ENCODE results near the gene ANO9. TPM values are rescaled to one million over a fixed set of nuclear protein-coding genes. Genes with fewer than 3 reads are reported as not detected.

ANO9 gene
- total RNA-seq, 3 donors from 2014 or later = 16.5 to 21.7 (median 20.4) TPM

DNA sequence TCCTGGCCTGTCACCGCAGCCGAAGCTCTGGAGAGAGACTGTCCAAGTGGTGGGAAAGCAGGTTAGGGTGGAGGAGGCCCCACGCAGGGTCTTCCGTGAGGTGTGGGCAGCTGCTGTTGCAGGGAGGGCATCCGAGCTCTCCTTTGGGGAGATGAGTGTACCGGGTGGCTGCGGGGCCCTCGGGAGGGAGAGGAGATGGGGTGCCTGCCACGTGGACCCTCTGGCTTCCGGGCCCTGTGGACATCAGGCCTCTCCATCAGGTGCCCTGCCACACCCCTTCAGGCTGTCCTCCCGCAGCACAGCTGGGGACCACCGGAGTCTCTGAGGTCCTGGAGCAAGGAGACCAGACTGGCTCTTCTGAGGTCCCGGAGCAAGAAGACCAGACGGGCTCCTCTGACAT is 9.9 kb upstream of the ANO9 start:
- H3K36me3 Mint-ChIP-seq (ENCODE audit: insufficient read depth) = peaks cover 3% of the 10 kb centered on the region
- H3K4me1 Mint-ChIP-seq (ENCODE audit: low read depth) = peaks cover 25% of the 10 kb centered on the region
- no peak for ATAC-seq
- H3K4me3 Mint-ChIP-seq = peak overlapping the region; percentile 99
- no peaks in the 10 kb centered on the region for H3K27me3 Mint-ChIP-seq (ENCODE audit: low read depth)
- no peaks in the 10 kb centered on the region for H3K9me3 Mint-ChIP-seq
- no peak for DNase-seq

GRCh38 chr11:450809-451451 is 9.1 kb upstream of the ANO9 start:
- ATAC-seq (peak; percentile 39 to 41), DNase-seq (peak; percentile 79)
- Mint-ChIP-seq H3K4me3 (peak overlapping the region; percentile 99), H3K27me3 (ENCODE audit: low read depth) (no peaks in the 10 kb centered on the region), H3K9me3 (no peaks in the 10 kb centered on the region), H3K4me1 (ENCODE audit: low read depth) (peaks cover 17% of the 10 kb centered on the region), H3K36me3 (ENCODE audit: insufficient read depth) (peaks cover 3% of the 10 kb centered on the region)

DNA sequence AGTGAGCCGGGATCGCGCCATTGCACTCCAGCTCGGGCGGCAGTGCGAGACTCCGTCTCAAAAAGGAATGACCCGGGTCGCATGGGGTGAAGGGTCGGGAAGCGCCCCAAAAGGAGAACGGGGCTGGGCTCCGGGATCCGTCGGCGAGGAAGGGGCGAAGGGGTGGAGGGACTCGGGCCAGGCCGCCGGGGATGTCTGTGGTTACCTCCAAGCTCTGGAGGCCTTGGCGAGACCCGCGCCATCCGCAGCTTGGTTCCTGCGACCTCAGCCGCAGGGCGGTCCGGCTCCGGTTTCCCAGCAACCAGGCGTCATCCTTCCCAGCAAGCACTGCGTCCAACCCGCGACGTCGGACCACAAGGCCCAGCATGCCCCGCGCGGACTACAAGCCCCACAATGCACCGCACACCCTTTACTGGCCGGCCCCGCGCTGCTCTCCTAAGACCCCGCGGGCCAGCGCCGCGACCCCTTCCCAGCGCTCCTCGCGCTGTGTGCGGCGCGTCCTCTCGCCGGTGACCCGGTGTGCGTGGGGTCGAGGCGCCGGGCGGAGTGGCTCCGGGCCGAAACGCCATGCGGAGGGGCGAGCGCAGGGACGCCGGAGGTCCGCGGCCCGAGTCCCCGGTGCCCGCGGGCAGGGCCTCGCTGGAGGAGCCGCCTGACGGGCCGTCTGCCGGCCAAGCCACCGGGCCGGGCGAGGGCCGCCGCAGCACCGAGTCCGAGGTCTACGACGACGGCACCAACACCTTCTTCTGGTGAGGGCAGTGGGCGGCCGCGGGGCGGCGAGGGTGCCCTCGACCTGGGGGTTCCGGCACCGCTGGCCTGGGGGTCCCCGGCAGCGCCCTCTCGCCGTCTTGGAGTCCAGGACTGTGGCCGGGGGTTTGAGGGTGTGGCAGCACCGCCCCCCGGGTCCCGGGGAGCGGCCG is 8.3 kb upstream of the ANO9 start, which contains the start of gene PTDSS2:
PTDSS2 (plus strand) TSS at position 391 of the 920 bp plus-strand sequence; CDS start at position 568, 177 bp downstream.
- Mint-ChIP-seq H3K4me1 (ENCODE audit: low read depth) (peaks cover 17% of the 10 kb centered on the region), H3K4me3 (peak within 1 kb of the TSS; percentile 99), H3K27me3 (ENCODE audit: low read depth) (no peaks in the 10 kb centered on the region), H3K36me3 (ENCODE audit: insufficient read depth) (peaks cover 3% of the 10 kb centered on the region), H3K9me3 (no peaks in the 10 kb centered on the region)
- peak; percentile 85 for ATAC-seq
- peak; percentile 92 for DNase-seq

- DNase-seq (peak; percentile 95), ATAC-seq (peak; percentile 65 to 67)
- H3K4me3 Mint-ChIP-seq = peak overlapping the region; percentile 89
- no peaks in the 10 kb centered on the region for H3K36me3 Mint-ChIP-seq (ENCODE audit: insufficient read depth)
- peaks cover 17% of the 10 kb centered on the region for H3K4me1 Mint-ChIP-seq (ENCODE audit: low read depth)
- H3K9me3 Mint-ChIP-seq = no peaks in the 10 kb centered on the region
- peaks cover 2% of the 10 kb centered on the region for H3K27me3 Mint-ChIP-seq (ENCODE audit: low read depth)
These were observed 6.3 kb upstream of the ANO9 start for GRCh38 chr11:447923-448731.

GRCh38 chr11:446891-447290 is 5.1 kb upstream of the ANO9 start:
- ATAC-seq = no peak
- no peak overlapping the region for H3K4me3 Mint-ChIP-seq
- no peaks in the 10 kb centered on the region for H3K36me3 Mint-ChIP-seq (ENCODE audit: insufficient read depth)
- H3K4me1 Mint-ChIP-seq (ENCODE audit: low read depth) = peaks cover 17% of the 10 kb centered on the region
- H3K27me3 Mint-ChIP-seq (ENCODE audit: low read depth) = peaks cover 2% of the 10 kb centered on the region
- H3K9me3 Mint-ChIP-seq = no peaks in the 10 kb centered on the region
- no peak for DNase-seq

DNA sequence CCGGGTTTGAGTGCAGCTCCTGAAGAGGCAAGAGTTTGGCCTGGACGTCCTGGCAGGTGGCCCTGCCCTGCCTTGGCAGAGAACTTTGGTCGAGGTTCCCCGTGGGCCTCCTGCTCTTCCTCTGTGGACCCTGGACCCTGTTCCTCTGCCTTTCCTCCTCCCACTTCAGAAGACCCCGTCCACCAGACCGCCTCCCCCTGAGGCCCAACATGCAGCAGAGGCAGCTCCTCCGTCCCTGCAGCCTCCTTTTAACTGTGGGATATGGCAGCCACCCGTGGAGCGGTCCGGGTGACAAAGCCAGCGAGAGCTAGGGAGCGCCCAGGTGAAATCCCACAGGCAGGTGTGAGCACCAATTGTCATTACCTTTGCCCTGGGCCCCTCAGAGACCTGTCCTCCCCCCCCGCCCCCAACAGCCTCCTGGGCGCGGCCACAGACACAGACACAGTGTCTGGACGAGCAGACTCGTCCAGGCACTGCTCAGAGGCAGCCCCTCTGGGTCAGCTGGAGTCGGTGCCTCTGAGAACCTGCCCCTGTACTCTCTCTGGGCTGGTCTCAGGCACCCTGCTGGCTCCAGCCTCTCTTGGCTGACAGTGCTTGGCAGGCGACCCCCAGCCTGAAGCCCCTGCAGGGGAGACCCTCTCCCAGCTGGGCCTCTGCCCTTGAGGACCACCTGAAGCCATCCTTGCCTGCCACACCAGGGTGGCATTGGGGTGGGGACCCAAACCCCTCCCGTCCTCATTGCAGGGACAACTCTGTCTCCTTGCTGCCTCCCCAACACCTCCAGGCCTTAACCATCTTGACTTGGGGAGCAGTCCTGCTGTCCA is 4.2 kb upstream of the ANO9 start:
- Mint-ChIP-seq H3K9me3 (no peaks in the 10 kb centered on the region), H3K4me3 (peak overlapping the region; percentile 26)
- DNase-seq = no peak

GRCh38 chr11:444396-445144 is 2.8 kb upstream of the ANO9 start:
- ATAC-seq = no peak
- no peak overlapping the region for H3K4me3 Mint-ChIP-seq
- H3K4me1 Mint-ChIP-seq (ENCODE audit: low read depth) = peaks cover 20% of the 10 kb centered on the region
- H3K27me3 Mint-ChIP-seq (ENCODE audit: low read depth) = peaks cover 2% of the 10 kb centered on the region
- H3K36me3 Mint-ChIP-seq (ENCODE audit: insufficient read depth) = no peaks in the 10 kb centered on the region
- no peaks in the 10 kb centered on the region for H3K9me3 Mint-ChIP-seq
- DNase-seq = no peak

More for the DNA sequence above, 4.2 kb upstream of the ANO9 start:
- H3K27me3 Mint-ChIP-seq (ENCODE audit: low read depth) = peaks cover 2% of the 10 kb centered on the region
- H3K4me1 Mint-ChIP-seq (ENCODE audit: low read depth) = peaks cover 12% of the 10 kb centered on the region
- H3K36me3 Mint-ChIP-seq (ENCODE audit: insufficient read depth) = no peaks in the 10 kb centered on the region
- ATAC-seq = no peak

DNA sequence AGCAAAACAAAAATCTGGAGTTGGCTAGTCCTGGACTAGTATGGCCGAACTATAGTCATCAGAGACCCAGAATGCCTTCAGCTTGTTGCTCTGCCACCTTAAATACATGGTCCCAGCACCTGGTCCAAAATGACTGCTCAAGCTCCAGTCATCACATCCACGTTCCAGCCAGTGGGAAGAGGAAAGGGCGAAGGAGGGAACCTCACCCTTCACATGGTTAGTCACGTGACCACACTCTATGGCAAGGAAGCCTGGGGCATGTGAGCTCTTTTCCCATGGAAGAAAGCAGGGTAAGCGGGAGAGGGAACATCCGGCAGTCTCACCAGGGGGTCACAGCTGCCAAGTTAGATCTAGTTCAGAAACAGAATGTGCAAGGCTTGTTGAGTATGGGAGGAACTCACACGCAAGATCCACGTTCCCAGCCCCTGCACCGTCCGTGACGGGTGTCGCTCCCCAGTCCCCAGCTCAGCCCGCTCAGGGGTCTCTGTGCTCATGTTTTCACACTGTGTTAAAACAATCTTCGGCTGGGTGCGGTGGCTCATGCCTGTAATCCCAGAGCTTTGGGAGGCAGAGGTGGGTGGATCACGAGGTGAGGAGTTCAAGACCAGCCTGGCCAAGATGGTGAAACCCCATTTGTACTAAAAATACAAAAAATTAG is 1.9 kb upstream of the ANO9 start:
- peaks cover 2% of the 10 kb centered on the region for H3K27me3 Mint-ChIP-seq (ENCODE audit: low read depth)
- H3K9me3 Mint-ChIP-seq = no peaks in the 10 kb centered on the region
- ATAC-seq = no peak
- DNase-seq = no peak
- peaks cover 19% of the 10 kb centered on the region for H3K4me1 Mint-ChIP-seq (ENCODE audit: low read depth)
- H3K4me3 Mint-ChIP-seq = no peak overlapping the region
- no peaks in the 10 kb centered on the region for H3K36me3 Mint-ChIP-seq (ENCODE audit: insufficient read depth)

GRCh38 chr11:442611-443081 is 835 bp upstream of the ANO9 start:
- Mint-ChIP-seq H3K9me3 (no peaks in the 10 kb centered on the region), H3K27me3 (ENCODE audit: low read depth) (peaks cover 2% of the 10 kb centered on the region), H3K4me1 (ENCODE audit: low read depth) (peaks cover 20% of the 10 kb centered on the region), H3K36me3 (ENCODE audit: insufficient read depth) (no peaks in the 10 kb centered on the region), H3K4me3 (peak overlapping the region; percentile 16)
- no peak for DNase-seq
- no peak for ATAC-seq

- ATAC-seq (no peak), DNase-seq (no peak)
- Mint-ChIP-seq H3K4me3 (peak overlapping the region; percentile 74), H3K9me3 (no peaks in the 10 kb centered on the region), H3K27me3 (ENCODE audit: low read depth) (peaks cover 2% of the 10 kb centered on the region), H3K36me3 (ENCODE audit: insufficient read depth) (no peaks in the 10 kb centered on the region), H3K4me1 (ENCODE audit: low read depth) (peaks cover 30% of the 10 kb centered on the region)
These were observed 781 bp downstream of the ANO9 start for GRCh38 chr11:441043-441417.

- H3K27me3 Mint-ChIP-seq (ENCODE audit: low read depth) = peaks cover 2% of the 10 kb centered on the region
- no peaks in the 10 kb centered on the region for H3K36me3 Mint-ChIP-seq (ENCODE audit: insufficient read depth)
- peaks cover 30% of the 10 kb centered on the region for H3K4me1 Mint-ChIP-seq (ENCODE audit: low read depth)
- no peak for DNase-seq
- ATAC-seq = no peak
- H3K9me3 Mint-ChIP-seq = no peaks in the 10 kb centered on the region
- H3K4me3 Mint-ChIP-seq = peak overlapping the region; percentile 74
These were observed 1.5 kb downstream of the ANO9 start for GRCh38 chr11:440065-441042.
